Activated gamma-delta T cell treated with anti-CD3 and anti-CD28 coated beads, Interleukin-2, amount 50 U/mL, for 16 hours (primary cell): Measurements from ENCODE around the gene IL1R1.
"Not testable (repeated sequence)": the region's sequence is repeated elsewhere in the genome, so short reads cannot be mapped to it uniquely, and the experiment has no call there.

ENCODE experiments used
- DNase-seq: peaks from one replicate; pipeline ENCODE4 v3.0.0-alpha.2; 2020; ENCODE audit warnings: low read depth

The IL1R1 gene

DNA sequence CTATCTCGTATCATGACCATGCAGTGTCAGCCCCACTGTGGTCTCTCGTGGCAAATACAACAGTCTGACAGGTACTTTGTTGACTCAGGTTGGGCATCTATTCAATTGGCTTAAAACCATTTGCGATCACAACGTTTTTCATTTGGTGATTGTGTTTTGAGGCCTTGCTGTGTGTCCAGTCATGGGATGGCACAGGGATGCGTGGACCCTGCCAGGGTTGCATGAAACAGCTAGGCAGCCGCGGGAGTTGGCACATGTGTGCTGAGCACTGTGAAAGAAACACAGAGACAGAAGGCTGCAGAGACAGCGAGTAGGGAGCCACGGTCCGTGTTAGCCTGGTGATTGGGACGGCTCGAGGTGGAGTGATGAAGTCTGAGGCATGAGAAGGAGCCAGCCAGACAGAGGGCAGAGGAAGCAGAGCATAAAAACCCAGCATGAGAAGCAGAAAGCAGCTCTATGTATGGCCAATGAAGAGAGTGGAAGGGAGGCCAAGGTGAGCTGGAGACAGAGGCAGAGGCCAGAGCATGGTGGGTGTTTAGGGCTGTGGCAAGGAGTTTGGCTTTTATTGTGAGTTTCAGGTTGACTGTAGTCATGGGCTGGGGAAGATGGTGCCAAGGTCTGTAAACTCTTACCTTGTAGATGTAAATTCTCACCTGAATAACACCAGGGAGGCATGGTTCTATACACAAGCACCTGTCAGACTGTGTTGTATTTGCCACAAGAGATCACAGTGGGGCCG is 31.8 kb upstream of the IL1R1 start:
- no peak for DNase-seq

DNA sequence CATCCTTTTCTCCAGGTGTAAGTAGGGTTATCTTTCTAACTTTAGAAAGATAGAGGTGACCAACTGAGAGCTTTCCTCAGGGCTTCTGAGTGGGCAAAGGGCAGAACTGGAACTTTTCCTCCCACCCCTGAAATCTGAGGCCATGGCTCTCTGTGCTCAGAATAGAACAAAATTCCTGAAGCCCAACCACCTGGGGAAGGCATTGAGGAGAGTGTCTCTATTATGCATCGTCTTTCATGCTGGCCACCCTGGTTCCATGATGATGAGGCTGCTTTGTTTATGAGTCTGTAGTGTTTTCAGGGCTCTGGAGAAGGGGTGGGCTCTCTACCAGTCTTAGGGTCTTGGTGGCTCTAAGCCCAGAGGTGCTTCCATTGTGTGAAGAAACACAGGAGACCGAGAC is 30.7 kb upstream of the IL1R1 start:
- no peak for DNase-seq

DNA sequence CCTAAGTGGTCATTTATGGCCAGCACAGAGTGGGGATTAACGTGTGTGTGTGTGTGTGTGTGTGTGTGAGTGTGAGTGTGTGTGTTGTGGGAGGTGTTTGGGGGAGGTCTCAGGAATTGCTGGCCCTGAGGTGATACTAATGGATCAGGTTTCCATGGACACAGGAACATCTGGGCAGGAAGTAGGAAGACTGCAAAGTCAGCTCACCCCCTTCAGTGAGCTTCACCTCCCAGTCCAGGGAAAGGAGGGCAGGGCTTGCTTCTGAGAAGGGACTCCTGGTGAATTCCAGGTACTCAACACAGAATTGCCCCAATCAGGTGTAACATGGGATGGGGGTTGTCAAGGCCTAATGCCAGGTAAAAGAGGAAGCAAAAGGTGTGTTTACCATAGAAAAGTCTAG is 30.3 kb upstream of the IL1R1 start:
- DNase-seq: no peak

DNA sequence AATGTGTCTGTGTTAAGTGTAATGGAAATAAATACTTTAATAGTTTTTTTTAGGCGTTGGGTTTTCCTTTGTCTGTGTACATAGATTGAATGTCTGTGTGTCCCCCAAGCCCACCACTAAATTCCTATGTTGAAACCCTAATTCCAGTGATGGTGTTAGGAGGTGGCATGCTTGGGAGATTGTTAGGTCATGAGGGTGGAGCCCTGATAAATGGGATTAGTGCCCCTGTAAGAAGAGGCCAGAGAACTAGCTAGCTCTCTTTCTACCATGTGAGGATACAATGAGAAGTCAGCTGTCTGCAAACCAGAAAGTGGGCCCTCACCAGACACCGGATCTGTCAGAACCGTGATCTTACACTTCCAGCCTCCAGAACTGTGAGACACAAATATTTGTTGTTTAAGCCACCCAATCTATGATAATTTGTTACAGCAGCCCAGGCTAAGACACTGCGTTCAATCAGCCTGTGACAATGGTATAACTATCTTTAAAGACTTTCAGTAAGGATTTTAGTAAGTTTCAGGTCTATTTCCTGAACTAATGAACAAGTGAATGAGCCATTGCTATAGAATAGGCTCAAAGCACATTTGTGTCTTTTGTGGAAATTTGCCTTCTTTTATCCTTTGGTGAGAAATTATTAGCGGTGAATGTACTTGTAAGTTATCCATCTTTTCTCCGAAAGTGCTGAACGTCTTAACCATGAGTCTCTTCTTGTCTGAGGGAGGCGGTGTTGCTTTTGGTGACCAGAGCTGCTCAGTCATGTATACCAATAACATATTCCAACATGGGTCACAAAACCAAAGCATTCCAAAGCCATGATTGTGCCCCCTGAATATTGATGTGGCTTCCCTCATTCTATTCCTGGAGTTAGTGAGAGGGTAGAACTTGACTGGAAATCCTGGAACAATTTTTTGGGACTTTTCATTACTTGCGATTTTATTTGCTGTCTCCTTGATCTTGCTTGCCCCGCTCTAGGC is 29.6 kb upstream of the IL1R1 start:
- no peak for DNase-seq

- no peak for DNase-seq
These were observed 28.2 kb upstream of the IL1R1 start for GRCh38 chr2:102114290-102114721.

DNA sequence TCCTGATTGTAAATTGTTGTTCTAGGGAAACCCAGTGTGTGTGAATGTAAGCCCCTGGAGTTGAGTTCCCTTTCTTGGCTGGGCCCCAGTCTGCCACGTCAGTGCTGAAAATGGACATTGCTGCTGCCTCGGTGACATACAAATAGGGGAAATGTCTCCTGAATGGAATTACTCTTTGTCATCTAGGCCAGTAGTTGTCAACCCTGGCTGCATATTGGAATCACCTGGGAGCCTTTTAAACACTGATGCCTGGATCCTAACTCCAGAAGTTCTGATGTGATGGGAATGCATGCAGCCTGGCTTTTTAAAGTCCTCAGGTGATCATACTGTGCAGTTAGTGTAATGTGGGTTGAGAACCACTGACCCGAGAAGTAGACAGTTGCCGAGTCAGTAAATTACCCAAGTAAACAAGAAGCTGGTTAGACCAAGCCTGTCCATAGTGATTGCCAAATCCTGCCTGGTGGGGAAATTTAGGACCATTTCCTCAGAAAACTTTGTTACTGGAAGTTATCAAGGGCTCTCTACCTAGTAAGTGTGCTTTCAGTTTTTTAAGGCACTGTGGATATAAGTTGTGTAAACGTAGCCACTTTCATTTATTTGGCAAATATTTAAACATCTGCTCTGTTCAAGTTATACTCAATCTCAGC is 27.6 kb upstream of the IL1R1 start:
- DNase-seq: no peak

- DNase-seq: no peak
These were observed 25.7 kb upstream of the IL1R1 start for GRCh38 chr2:102116630-102117471.

DNA sequence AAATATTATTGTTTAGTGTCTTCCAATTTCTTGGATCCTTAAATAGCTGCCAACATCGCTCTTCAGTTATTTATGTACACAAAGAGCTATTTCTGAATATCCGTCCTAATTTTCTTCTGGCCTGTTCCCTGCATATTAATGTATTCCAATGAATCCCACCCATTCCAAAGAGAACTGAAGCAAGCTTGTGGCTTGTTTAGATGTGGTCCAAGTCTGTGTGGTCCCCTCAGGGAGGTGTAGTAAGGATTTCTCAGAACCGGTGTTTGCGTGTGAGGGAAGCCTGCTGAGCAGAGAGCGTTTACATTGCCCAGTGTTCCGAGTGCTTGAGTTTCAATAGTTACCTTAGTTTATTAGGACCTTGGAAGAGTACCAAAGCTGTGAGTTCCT is 25.1 kb upstream of the IL1R1 start:
- DNase-seq: no peak

GRCh38 chr2:102119255-102119654 is 23.3 kb upstream of the IL1R1 start:
- DNase-seq: no peak

DNA sequence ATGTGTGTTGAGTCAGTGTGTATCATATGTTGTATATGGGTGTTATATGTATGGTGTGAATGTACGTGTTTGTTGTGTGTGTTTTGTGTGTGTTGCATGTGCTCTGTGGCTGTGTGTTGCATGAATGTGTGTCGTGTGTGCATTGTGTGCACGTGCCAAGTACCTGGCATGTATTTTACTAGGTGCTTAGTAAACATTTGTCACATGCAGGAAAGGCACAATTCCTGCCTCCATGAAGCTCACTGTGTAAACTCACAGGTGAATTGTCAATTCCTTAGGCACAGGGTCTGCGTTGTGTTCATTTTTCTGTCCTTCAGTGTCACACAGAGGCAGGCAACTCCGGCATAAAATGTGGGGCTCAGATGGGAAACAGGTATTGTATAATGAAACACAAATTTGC is 22.3 kb upstream of the IL1R1 start:
- DNase-seq: no peak

GRCh38 chr2:102120701-102121159 is 21.8 kb upstream of the IL1R1 start:
- no peak for DNase-seq

- DNase-seq: no peak
These were observed 20.4 kb upstream of the IL1R1 start for GRCh38 chr2:102122115-102122514.

DNA sequence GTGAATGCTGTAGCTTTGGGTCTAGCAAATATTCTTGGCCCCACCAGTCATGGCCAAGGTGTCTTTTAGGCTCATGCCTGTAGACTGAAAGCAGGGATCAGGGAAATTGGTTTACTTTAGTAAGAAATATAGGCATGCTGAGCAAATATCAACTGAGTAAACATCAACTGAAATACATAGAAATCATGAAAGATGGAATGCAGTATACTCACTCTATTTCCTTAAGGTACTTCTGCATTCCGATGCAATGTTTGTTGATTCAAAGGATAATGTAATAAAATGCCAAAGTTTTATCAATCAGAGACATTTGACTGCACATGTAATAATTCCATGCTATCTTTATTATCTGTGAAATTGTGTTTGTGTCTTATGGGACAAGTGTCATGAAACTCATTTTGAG is 19.6 kb upstream of the IL1R1 start:
- no peak for DNase-seq

DNA sequence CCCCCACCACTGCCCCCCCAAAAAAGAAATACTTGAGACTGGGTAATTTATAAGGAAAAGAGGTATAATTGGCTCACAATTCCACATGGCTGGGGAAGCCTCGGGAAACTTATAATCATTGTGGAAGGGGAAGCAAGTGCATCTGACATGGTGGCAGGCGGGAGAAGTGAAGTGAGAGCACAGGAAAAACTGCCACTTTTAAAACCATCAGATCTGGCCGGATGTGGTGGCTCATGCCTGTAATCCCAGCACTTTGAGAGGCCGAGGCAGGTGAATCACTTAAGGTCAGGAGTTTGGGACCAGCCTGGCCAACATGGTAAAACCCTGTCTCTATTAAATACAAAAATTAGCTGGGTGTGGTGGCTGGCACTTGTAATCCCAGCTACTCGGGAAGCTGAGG is 18.1 kb upstream of the IL1R1 start:
- not testable (repeated sequence) for DNase-seq

GRCh38 chr2:102126169-102126568 is 16.4 kb upstream of the IL1R1 start:
- DNase-seq: no peak

GRCh38 chr2:102126660-102127059 is 15.9 kb upstream of the IL1R1 start:
- no peak for DNase-seq

GRCh38 chr2:102129082-102129481 is 13.5 kb upstream of the IL1R1 start:
- no peak for DNase-seq

- DNase-seq: no peak
These were observed 12.4 kb upstream of the IL1R1 start for GRCh38 chr2:102129951-102130646.

- no peak for DNase-seq
These were observed 11.9 kb upstream of the IL1R1 start for GRCh38 chr2:102130647-102130991.

DNA sequence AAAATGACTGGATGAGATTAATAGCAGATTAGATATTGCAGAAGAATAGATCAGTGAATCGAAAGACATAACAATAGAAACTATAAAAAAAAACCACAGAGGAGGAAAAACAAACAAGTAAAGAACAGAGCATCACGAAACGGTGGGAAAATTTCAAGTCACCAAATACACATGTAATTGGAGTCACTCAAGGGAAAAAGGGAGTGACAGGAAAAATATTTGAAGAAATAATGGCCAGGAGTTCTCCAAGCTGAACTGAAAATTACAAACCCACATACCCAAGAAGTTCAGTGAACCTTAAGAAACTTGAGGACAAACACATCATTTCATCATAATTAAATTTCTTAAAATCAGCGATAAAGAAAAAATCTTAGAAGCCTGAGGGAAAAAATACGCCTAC is 11.0 kb upstream of the IL1R1 start:
- DNase-seq: no peak

GRCh38 chr2:102137138-102137537 is 5.4 kb upstream of the IL1R1 start:
- DNase-seq: no peak
